HG02973 (cell line): ENCODE data around the gene GAMT.

ENCODE experiments used
- ATAC-seq: cut with Tn5 transposase; IDR thresholded peaks from one replicate; pipeline ENCODE4 v1.9.1; 2021; ENCODE audit warnings: moderate library complexity; ENCODE audit not compliant: unreplicated experiment

GAMT gene

DNA sequence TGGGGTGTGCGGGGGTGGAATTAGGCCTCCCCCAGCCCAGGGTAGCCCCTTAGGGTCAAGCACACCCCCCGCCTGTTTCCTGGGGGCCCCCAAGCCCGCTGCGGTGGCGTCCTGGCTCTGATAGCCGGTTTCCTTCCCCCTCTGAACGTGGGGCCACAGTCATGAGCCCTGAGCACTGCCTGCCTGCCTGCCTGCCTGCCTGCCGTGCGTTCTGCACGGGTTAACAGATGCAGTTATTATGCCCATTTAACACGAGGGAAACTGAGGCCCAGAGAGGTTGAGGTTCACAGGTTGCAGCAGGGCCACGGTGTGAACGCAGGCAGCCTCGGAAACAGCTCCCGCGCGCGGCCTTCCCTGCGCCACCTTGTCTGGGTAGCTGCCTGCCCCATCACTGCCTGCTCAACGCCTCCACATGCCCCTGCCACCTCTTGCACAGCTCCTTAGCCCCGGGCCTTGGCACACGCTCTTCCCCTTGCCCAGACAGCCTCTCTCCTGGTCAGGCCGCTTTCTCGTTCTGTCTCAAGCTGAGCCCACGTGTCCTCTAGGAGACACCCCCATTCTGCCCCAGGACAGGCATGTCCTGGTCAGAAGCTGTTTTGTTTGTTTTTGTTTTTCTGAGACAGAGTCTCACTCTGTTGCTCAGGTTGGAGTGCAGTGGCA is 1.2 kb upstream of the GAMT start:
- no peak for ATAC-seq

GRCh38 chr19:1401889-1402217 is 511 bp upstream of the GAMT start:
- ATAC-seq = no peak

DNA sequence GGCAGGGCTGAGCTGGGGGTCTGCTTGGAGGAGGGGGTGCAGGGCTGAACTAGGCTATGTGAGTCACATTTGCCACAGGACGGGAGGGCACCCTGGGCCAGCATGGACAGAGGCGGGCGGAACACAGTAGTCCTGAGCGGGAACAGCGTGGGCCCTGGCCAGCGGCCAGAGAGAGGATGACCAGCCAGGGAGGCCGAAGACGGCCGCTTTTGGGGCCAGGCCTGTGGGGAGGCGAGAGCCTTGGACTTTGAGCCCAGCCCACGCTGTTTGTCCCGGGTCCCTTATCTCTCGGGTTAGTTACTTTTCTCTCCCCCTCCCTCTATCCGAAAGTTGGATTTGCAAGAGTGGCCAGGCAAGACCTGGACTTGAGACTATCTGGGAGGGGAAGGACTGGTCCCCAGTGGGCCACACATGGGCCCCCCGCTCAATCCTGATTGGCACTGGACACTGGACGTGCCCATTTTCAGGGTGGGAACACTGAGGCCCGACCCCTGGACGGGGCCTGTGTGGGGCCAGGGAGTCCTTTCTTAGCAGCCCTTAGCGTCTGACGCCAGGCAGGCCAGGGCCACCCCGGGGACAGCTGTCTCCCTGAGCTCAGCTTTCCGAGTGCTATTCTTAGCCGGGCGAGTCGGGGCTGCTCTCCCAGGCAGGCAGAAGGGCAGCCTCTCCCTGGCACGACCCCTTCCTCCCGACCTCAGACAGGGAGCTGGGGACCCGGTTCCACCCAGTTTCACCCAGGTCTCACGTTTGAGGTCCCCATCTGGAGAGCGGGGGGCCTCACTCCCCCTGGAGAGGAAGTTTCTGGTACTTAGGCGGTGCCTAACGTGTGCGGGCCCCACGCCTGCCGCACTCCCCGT is 833 bp downstream of the GAMT start:
- no peak for ATAC-seq

- ATAC-seq = no peak
Measured at GRCh38 chr19:1399745-1400144, 1.6 kb downstream of the GAMT start.

- ATAC-seq = no peak
Measured at GRCh38 chr19:1399079-1399478, 2.3 kb downstream of the GAMT start.

GRCh38 chr19:1397838-1398237 is 3.5 kb downstream of the GAMT start:
- ATAC-seq = no peak

DNA sequence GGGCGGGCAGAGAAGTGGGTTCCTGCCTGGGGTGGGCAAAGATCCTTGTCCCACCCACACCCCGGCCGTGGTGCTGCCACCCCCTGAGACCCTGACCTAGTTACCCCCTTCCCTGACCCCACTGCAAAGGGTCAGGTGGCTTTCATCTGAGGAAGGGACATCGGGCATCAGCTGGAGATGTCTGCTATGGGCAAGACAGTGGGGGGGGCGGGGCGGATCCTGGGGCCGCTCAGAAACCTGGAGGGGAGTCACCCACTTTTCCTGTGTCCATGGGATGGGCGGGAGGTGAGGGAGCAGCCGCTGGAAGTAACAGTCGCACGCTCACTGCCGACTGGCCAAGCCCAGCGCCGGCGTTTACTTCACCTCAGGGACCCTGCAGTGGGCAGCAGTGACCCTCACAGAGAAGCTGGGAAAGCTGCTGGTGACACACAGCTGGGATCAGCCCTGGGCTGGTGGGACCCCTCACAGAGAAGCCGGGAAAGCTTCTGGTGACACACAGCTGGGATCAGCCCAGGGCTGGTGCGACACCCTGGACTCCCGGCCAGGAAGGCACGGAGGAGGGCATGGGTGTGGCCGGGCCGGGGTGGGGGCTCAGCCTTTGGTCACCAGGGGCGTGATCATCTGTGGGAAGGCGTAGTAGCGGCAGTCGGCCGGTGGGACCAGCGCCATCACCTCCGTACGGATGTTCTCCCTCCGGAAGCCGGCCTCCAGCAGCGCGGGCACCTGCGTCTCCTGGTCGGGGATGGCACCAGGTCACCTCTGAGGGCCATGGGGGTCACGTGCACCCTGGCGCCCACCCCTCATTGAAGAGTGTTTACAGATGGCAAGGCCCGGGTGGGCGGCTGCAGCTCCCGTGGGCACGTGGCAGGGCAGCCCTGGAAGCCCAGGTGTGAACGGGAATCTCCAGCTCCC is 4.3 kb downstream of the GAMT start:
- ATAC-seq = no peak

GRCh38 chr19:1396019-1396767 is 5.1 kb downstream of the GAMT start:
- ATAC-seq = no peak

DNA sequence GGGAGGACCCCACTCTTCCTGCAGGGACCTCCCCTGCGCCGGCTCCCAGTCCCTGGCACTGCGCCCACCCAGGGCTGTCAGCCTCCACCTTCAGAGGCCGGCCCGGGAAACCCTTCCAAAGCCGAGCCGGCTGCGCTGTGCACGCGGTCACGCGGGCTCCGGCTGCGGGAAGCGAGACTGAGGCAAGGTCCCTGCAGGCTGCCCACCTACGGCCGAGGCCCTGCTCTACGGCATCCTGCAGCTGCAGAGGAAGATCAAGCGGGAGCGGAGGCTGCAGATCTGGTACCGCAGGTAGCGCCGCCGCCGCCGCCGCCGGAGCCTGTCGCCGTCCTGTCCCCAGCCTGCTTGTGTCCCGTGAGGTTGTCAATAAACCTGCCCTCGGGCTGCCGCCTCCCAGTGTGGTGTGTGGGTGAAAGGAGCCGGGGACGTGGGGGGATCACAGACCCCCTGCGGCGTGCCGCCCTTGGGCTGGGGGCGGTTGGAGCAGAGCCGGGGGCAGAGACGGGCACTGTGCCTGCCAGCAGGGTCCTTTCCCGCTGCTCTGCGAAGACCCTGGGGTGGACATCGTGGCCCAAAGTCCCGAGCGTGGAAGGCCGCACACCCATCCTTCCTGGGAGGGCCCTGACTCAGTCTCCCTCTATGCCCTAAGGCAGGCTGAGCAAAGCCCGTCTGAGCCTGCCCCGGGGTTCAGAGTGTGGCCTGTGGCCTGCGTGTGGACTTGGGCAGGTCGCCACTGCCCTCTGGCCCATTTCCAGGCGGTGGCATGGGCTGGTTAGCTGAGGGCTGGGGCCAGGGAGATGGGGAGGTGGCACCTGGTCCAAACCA is 5.9 kb downstream of the GAMT start:
- no peak for ATAC-seq

- ATAC-seq = no peak
Measured at GRCh38 chr19:1394252-1395193, 6.8 kb downstream of the GAMT start.

DNA sequence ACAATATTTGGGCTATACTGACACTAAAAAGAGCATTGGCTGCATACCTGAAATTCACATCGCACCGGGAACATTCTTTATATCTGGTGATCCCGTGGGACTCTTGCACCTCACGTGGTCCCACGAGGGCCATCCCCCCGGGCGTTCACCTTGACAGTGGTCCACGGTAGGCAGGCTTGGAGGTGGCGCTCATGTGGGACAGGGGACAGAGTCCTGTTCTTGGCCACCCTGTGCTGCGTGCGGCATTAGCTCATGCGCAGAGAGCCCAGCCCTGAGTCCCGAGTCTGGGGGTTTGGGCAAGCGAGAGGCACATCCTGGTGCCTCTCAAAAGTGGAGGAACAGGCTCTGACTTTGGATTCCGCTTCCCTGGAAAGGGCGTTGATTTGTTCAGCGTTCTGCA is 7.5 kb downstream of the GAMT start:
- no peak for ATAC-seq

DNA sequence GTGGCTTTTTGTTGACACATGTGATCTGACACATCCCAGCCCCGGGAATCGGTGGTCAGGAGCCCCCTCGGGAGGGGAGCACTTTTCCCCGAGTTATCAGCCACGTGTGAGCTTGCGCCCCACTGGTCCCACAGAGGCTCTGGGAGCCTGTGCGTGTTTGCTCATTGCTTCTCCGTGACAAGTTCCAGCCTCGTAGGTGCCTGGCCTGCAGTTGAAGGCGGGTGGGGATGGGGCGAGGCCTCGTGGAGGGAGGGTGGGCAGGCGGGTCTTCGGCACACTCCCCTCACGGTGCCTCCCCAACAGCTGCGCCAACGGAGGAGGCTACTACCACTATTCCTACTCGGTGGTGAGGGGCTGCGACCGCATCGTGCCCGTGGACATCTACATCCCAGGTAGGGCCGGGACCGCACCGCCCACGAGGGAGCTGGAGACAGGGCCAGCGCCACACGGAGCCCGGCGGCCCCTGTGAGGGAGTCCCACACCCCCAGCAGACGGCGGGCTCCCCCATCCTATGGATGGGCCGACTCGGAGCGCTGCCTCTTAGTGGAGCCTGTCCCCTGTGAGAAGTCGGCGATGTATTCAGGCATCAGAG is 8.3 kb downstream of the GAMT start:
- ATAC-seq = no peak

DNA sequence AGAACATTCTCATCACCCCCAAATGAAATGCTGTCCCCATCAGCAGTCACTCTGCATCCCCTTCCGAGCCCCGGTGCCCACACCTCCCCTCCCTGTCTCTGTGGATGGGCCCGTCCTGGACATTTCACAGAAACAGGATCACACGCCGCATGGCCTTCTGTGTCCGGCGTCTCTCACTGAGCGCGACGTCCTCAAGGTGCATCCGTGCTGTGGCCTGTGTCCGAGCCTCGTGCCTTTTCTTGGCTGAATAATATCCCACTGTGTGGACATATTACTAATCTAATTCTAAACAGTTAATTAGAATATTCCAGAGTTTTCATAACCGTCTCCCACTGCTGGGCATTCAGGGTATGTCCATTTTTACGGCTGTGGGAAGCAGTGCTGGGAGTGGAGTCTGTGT is 8.9 kb downstream of the GAMT start:
- ATAC-seq = no peak

GRCh38 chr19:1390890-1391423 is 10.4 kb downstream of the GAMT start:
- no peak for ATAC-seq

- ATAC-seq = no peak
Measured at GRCh38 chr19:1389033-1389940, 12.1 kb downstream of the GAMT start.

DNA sequence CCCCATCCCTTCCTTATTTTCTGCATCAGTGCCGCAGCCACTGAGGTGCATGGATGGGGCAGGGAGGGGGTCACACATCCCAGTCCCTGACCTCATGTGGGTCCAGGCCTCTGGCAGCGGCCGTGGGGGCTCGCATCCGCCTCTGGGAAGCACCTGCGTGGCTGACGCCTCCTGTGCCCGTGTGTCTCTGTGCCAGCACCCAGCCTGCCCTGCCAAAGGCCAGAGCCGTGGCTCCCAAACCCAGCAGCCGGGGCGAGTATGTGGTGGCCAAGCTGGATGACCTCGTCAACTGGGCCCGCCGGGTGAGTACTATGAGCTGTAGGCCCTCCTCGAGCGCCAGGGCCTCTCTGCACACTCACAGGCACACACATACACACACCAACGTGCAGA is 12.7 kb downstream of the GAMT start:
- ATAC-seq = no peak
